K562 (cell line): ENCODE results near the gene XIRP2. TPM values are rescaled to one million over a fixed set of nuclear protein-coding genes. Genes with fewer than 3 reads are reported as not detected.
A peak's percentile ranks its signal among the peaks of the same experiment; 100 is the strongest.

Experiments
- ATAC-seq: fragments of 200-7000 bp; cut with Tn5 transposase; 3 replicates; pipeline ENCODE4 v1.9.1; 2020; ENCODE audit warnings: moderate library complexity
- BruUV-seq: library from RNA; stranded (reverse); fragments of 400-500 nt; replicated peaks from 2 replicates; lab custom pipeline; 2021; lab: Mats Ljungman, UMichigan
- CTCF ChIA-PET: fragments of 300-600 bp; formaldehyde crosslinking; extraction: SDS; loops from one replicate; lab custom pipeline; 2021; ENCODE audit warnings: low intra/inter-chr PET ratio; lab: Yijun Ruan, JAX
- POLR2A ChIA-PET: fragments of 300-600, 350-650 bp; sonication (Branson Sonifier 250); formaldehyde crosslinking; extraction: SDS; loops from one replicate; lab custom pipeline; 2021; ENCODE audit warnings: antibody characterized with exemption, inconsistent platforms; lab: Yijun Ruan, JAX
- DNase-seq, 4 experiments: peaks; one replicate each; pipeline versions ENCODE4 v3.0.0 to v3.0.0-alpha.2; 2011 to 2018; ENCODE audit warnings: low spot score in 3 of 4, mixed read lengths in 3 of 4; ENCODE audit errors: extremely low read depth in 1 of 4
- FAIRE-seq: peaks from 2 replicates; lab custom pipeline; 2011; peaks lifted over from hg19 to GRCh38; lab: Jason Lieb, UNC
- H2AFZ ChIP-seq: 2 replicates; pipeline ENCODE4 v1.6.0; 2011; ENCODE audit warnings: low read depth, low read length, control low read depth, inconsistent platforms
- H3K27ac ChIP-seq: fragments of 200-600 bp; 3 replicates; pipeline ENCODE4 v1.8.0; 2011; ENCODE audit warnings: low read depth, mild to moderate bottlenecking, control low read depth, inconsistent platforms, low read length, moderate library complexity, mixed read lengths; ENCODE audit errors: extremely low read depth
- H3K27me3 ChIP-seq, 2 experiments: fragments of 300-600 bp in 1 of 2; 2 replicates in 1 of 2; 3 replicates in 1 of 2; pipeline versions ENCODE4 v1.6.0 to v1.8.0; 2011; ENCODE audit warnings: inconsistent platforms in 2 of 2, low read length in 2 of 2, mild to moderate bottlenecking in 1 of 2, mixed read lengths in 1 of 2, moderate library complexity in 1 of 2; ENCODE audit not compliant: control insufficient read depth in 2 of 2, insufficient read depth in 2 of 2
- H3K36me3 ChIP-seq: fragments of 300-600 bp; 3 replicates; pipeline ENCODE4 v1.8.0; 2011; ENCODE audit warnings: mild to moderate bottlenecking, low read length, inconsistent platforms; ENCODE audit not compliant: control insufficient read depth, insufficient read depth
- H3K4me1 ChIP-seq, 2 experiments: fragments of 200-600 bp in 1 of 2; replicated peaks in 1 of 2; 2 replicates in 1 of 2; 3 replicates in 1 of 2; pipeline versions ENCODE4 v1.5.1 to v1.8.0; 2011; ENCODE audit warnings: inconsistent platforms in 2 of 2, low read length in 2 of 2, mild to moderate bottlenecking in 1 of 2, mixed read lengths in 1 of 2, moderate library complexity in 1 of 2; ENCODE audit not compliant: control insufficient read depth in 2 of 2, insufficient read depth in 2 of 2
- H3K4me2 ChIP-seq: 2 replicates; pipeline ENCODE4 v1.6.1; 2011; ENCODE audit warnings: low read length, control low read depth, inconsistent platforms, mixed read lengths; ENCODE audit not compliant: insufficient read depth
- H3K4me3 ChIP-seq: fragments of 200-600 bp; sonication (generic), shearing (Covaris generic); 2 replicates; pipeline ENCODE4 v1.5.1; 2016; ENCODE audit warnings: control low read depth, inconsistent platforms
- H3K79me2 ChIP-seq: fragments of 200-600 bp; 3 replicates; pipeline ENCODE4 v1.8.0; 2011; ENCODE audit warnings: low read length, inconsistent platforms; ENCODE audit not compliant: control insufficient read depth, insufficient read depth
- H3K9ac ChIP-seq, 2 experiments: 2 replicates each; pipeline versions ENCODE4 v1.6.0 to v1.6.1; 2011; ENCODE audit warnings: low read depth in 2 of 2, low read length in 2 of 2, control low read depth in 1 of 2, inconsistent platforms in 1 of 2, mild to moderate bottlenecking in 1 of 2, mixed read lengths in 1 of 2; ENCODE audit not compliant: insufficient read depth in 1 of 2
- H3K9me1 ChIP-seq: one replicate; pipeline ENCODE4 v1.6.0; 2011; ENCODE audit warnings: inconsistent platforms, mild to moderate bottlenecking, low read length, moderate library complexity; ENCODE audit not compliant: control insufficient read depth, insufficient read depth
- H3K9me3 ChIP-seq: replicated peaks from 2 replicates; pipeline ENCODE4 v1.5.1; 2011; ENCODE audit warnings: low read depth, low read length, inconsistent platforms; ENCODE audit not compliant: control insufficient read depth, insufficient read depth
- H4K20me1 ChIP-seq: replicated peaks from 2 replicates; pipeline ENCODE4 v1.6.1; 2011; ENCODE audit warnings: low read length, inconsistent platforms, mixed read lengths; ENCODE audit not compliant: control insufficient read depth, insufficient read depth
- C11orf30 ChIP-seq: fragments of 450-650 bp; IDR thresholded peaks from 2 replicates; pipeline ENCODE4 v1.6.1; 2016; ENCODE audit warnings: low read depth, mild to moderate bottlenecking
- CBX8 ChIP-seq: fragments of 200-600 bp; sonication (generic); IDR thresholded peaks from 2 replicates; pipeline ENCODE4 v1.6.1; 2012; ENCODE audit warnings: borderline replicate concordance, mixed run types, low read depth, mild to moderate bottlenecking, moderate library complexity, mixed read lengths, low read length, control low read depth, inconsistent platforms; ENCODE audit not compliant: poor library complexity, severe bottlenecking; ENCODE audit errors: extremely low read depth
- GTF2F1 ChIP-seq: IDR thresholded peaks from 2 replicates; pipeline ENCODE4 v1.6.1; 2011; ENCODE audit warnings: low read depth, low read length, improper control_type of control experiment
- MEF2A ChIP-seq: IDR thresholded peaks from 2 replicates; pipeline ENCODE4 v1.6.1; 2011; ENCODE audit warnings: low read depth, mild to moderate bottlenecking, low read length, moderate library complexity; ENCODE audit not compliant: control insufficient read depth
- NELFE ChIP-seq: IDR thresholded peaks from 2 replicates; pipeline ENCODE4 v1.6.1; 2011; ENCODE audit warnings: mild to moderate bottlenecking; ENCODE audit not compliant: insufficient read depth, insufficient read length
- SETDB1 ChIP-seq: IDR thresholded peaks from one replicate; pipeline ENCODE4 v1.6.1; 2012; ENCODE audit warnings: low read length, control low read depth, inconsistent platforms
- SMARCA4 ChIP-seq: fragments of 450-650 bp; IDR thresholded peaks from 2 replicates; pipeline ENCODE4 v1.6.1; 2016
- SNRNP70 ChIP-seq: fragments of 200-400 bp; formaldehyde crosslinking; optimal IDR thresholded peaks from 2 replicates; pipeline ENCODE3; 2017; ENCODE audit warnings: low read depth, low read length
- ZKSCAN8 ChIP-seq: fragments of 200-800 bp; sonication (Bioruptor generic); IDR thresholded peaks from 2 replicates; pipeline ENCODE4 v1.6.1; 2016; ENCODE audit warnings: missing genetic modification characterization, missing compliant biosample characterization
- ZNF316 ChIP-seq: fragments of 450-650 bp; IDR thresholded peaks from 2 replicates; pipeline ENCODE4 v1.6.1; 2016
- ZNF79 ChIP-seq: fragments of 250-450 bp; sonication (Bioruptor Pico); IDR thresholded peaks from 2 replicates; pipeline ENCODE4 v1.4.0; 2020; ENCODE audit warnings: low read depth, mild to moderate bottlenecking, moderate library complexity
- WGBS: fragments of 100-300 bp; shearing (Covaris generic); methylation state at CpG from one replicate; pipeline ENCODE4 v1.1.6; 2016; ENCODE audit warnings: low coverage, mixed read lengths; ENCODE audit not compliant: insufficient coverage; ENCODE audit errors: missing lambda C conversion rate; 5-methylcytosine and 5-hydroxymethylcytosine counted together
- in situ Hi-C: fragments of 300-500 bp; cut with MboI; formaldehyde crosslinking; loops from 4 replicates; pipeline ENCODE4 v1.15.0; 2018; ENCODE audit warnings: inconsistent platforms, mixed read lengths
- intact Hi-C: fragments of 100-400 bp; cut with micrococcal nuclease; formaldehyde crosslinking; loops from 2 replicates; pipeline ENCODE4 v1.14.2; 2022
- polyA plus RNA-seq, 8 experiments: library from polyadenylated mRNA; depleted of rRNA in 4 of 8; stranded (reverse) in 5 of 8; unstranded in 3 of 8; fragments of >200 nt; fragmentation: Nextera tagmentation in 2 of 8; fragmentation: Illumina TruSeq in 1 of 8; extraction: Ambion mirVana in 2 of 8; extraction: Trizol in 1 of 8; gene quantifications; 2 replicates each; pipeline versions ENCODE4 v1.2.1 to v1.2.3, GENCODE V29; 2011 to 2014; ENCODE audit warnings: inconsistent platforms in 1 of 8, missing spikeins in 1 of 8
- total RNA-seq, 7 experiments: library from RNA; depleted of rRNA in 6 of 7; stranded (reverse); fragments of >200 nt in 6 of 7; fragmentation: Illumina TruSeq in 2 of 7; extraction: Trizol in 2 of 7; gene quantifications; 2 replicates each; pipeline versions ENCODE4 v1.2.1 to v1.2.3, GENCODE V29; 2011 to 2021; ENCODE audit warnings: low replicate concordance in 1 of 7
- TF ChIP-seq, protein P1 (sequence below), 2 experiments: fragments of 150-350 bp in 1 of 2; IDR thresholded peaks; 2 replicates each; pipeline ENCODE4 v1.6.1; 2012 to 2016; ENCODE audit warnings: low read depth in 2 of 2, low read length in 2 of 2, mild to moderate bottlenecking in 1 of 2, moderate library complexity in 1 of 2
- TF ChIP-seq, protein P2 (sequence below): sonication (generic); formaldehyde crosslinking; IDR thresholded peaks from 2 replicates; pipeline ENCODE4 v1.4.0; 2020; ENCODE audit warnings: mild to moderate bottlenecking, missing genetic modification reagents

Gene XIRP2
- total and polyA plus RNA-seq, 9 of the 15 experiments (the other 6 are each of a cell fraction or from before 2014, with no cell fraction given): 0.04 to 0.10 (median 0.04) TPM; not detected in 2

DNA sequence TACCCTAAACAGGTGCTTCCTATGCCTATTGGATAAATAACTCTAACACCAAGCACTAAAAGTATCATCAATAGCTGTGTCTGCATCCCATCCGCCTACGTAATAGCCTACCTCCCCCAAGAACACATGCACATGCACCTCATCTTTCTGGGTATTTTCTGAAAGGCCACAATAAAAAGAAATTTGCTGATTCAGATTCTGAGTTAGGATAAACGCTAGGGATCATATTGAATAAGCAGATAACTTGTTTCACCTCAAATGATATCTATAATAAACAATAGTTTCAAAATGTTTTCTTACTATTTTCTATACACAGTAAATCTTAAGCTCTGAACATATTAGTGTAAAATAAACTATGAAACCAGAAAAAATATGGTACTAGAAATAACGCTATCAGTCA is 112.9 kb downstream of the XIRP2 start:
- Histone ChIP-seq H3K36me3 (no peaks in the 10 kb centered on the region), H3K79me2 (no peaks in the 10 kb centered on the region), H3K9me3 (no peaks in the 10 kb centered on the region), H3K4me1 (no peaks in the 10 kb centered on the region), H3K27me3 (no peaks in the 10 kb centered on the region), H4K20me1 (no peaks in the 10 kb centered on the region), H3K4me2 (no peak overlapping the region), H3K9me1 (no peaks in the 10 kb centered on the region), H3K4me3 (no peak overlapping the region), H3K27ac (no peak overlapping the region), H2AFZ (no peak overlapping the region), H3K9ac (no peak overlapping the region)
- ATAC-seq (no peak), DNase-seq (no peak), FAIRE-seq (no peak)
- TF ChIP-seq SMARCA4 (no peak), C11orf30 (peak; percentile 11; the same call in 1 of the 2 replicates), CBX8 (no peak), GTF2F1 (no peak), ZKSCAN8 (CRISPR knock-in tag) (no peak), MEF2A (no peak), NELFE (no peak), ZNF79 (no peak), SNRNP70 (no peak), SETDB1 (no peak), ZNF316 (peak; percentile 34; the same call in 1 of the 2 replicates)
- TF ChIP-seq, protein P1, sequence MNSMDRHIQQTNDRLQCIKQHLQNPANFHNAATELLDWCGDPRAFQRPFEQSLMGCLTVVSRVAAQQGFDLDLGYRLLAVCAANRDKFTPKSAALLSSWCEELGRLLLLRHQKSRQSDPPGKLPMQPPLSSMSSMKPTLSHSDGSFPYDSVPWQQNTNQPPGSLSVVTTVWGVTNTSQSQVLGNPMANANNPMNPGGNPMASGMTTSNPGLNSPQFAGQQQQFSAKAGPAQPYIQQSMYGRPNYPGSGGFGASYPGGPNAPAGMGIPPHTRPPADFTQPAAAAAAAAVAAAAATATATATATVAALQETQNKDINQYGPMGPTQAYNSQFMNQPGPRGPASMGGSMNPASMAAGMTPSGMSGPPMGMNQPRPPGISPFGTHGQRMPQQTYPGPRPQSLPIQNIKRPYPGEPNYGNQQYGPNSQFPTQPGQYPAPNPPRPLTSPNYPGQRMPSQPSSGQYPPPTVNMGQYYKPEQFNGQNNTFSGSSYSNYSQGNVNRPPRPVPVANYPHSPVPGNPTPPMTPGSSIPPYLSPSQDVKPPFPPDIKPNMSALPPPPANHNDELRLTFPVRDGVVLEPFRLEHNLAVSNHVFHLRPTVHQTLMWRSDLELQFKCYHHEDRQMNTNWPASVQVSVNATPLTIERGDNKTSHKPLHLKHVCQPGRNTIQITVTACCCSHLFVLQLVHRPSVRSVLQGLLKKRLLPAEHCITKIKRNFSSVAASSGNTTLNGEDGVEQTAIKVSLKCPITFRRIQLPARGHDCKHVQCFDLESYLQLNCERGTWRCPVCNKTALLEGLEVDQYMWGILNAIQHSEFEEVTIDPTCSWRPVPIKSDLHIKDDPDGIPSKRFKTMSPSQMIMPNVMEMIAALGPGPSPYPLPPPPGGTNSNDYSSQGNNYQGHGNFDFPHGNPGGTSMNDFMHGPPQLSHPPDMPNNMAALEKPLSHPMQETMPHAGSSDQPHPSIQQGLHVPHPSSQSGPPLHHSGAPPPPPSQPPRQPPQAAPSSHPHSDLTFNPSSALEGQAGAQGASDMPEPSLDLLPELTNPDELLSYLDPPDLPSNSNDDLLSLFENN (IDR thresholded peaks at IDR 0.05; ENCODE audit: low read depth in 2 of 2, low read length in 2 of 2): no peak
- TF ChIP-seq, protein P2, sequence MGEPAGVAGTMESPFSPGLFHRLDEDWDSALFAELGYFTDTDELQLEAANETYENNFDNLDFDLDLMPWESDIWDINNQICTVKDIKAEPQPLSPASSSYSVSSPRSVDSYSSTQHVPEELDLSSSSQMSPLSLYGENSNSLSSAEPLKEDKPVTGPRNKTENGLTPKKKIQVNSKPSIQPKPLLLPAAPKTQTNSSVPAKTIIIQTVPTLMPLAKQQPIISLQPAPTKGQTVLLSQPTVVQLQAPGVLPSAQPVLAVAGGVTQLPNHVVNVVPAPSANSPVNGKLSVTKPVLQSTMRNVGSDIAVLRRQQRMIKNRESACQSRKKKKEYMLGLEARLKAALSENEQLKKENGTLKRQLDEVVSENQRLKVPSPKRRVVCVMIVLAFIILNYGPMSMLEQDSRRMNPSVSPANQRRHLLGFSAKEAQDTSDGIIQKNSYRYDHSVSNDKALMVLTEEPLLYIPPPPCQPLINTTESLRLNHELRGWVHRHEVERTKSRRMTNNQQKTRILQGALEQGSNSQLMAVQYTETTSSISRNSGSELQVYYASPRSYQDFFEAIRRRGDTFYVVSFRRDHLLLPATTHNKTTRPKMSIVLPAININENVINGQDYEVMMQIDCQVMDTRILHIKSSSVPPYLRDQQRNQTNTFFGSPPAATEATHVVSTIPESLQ: no peak
- ChIA-PET POLR2A (no interaction called here), CTCF (no interaction called here)
- 3% methylated on average over 4 of the region's 4 CpGs for WGBS
- intact Hi-C loops: no loop called here
- BruUV-seq: no TSS peak
- in situ Hi-C loops: no loop called here
